Measurements from ENCODE around the gene EIF4E3.

Gene EIF4E3

GRCh38 chr3:71659864-71660591 lies 65.2 kb downstream of the EIF4E3 start:
- H3K4me3 ChIP-seq (ENCODE audit: low read length): no peak overlapping the region
- no peak overlapping the region for H3K9ac ChIP-seq (ENCODE audit: low read depth, low read length)
- peaks cover 6% of the 10 kb centered on the region for H3K4me1 ChIP-seq (ENCODE audit: control insufficient read depth, insufficient read depth, low read length)
- no peaks in the 10 kb centered on the region for H3K9me3 ChIP-seq (replicated peaks; ENCODE audit: low read length)
- H3K4me2 ChIP-seq (ENCODE audit: low read length): no peak overlapping the region
- no peaks in the 10 kb centered on the region for H3K27me3 ChIP-seq (ENCODE audit: control insufficient read depth, insufficient read depth, low read length)
- no peaks in the 10 kb centered on the region for H3K36me3 ChIP-seq (ENCODE audit: insufficient read depth, low read length)

- Histone ChIP-seq H3K36me3 (ENCODE audit: insufficient read depth, low read length) (no peaks in the 10 kb centered on the region), H3K4me1 (ENCODE audit: control insufficient read depth, insufficient read depth, low read length) (peaks cover 6% of the 10 kb centered on the region), H3K27me3 (ENCODE audit: control insufficient read depth, insufficient read depth, low read length) (no peaks in the 10 kb centered on the region), H3K9ac (ENCODE audit: low read depth, low read length) (no peak overlapping the region), H3K4me3 (ENCODE audit: low read length) (no peak overlapping the region), H3K4me2 (ENCODE audit: low read length) (no peak overlapping the region), H3K9me3 (replicated peaks; ENCODE audit: low read length) (no peaks in the 10 kb centered on the region)
Observed at GRCh38 chr3:71657831-71658530, 67.2 kb downstream of the EIF4E3 start.

- Histone ChIP-seq H3K9me3 (replicated peaks; ENCODE audit: low read length) (no peaks in the 10 kb centered on the region), H3K27me3 (ENCODE audit: control insufficient read depth, insufficient read depth, low read length) (no peaks in the 10 kb centered on the region), H3K4me1 (ENCODE audit: control insufficient read depth, insufficient read depth, low read length) (peaks cover 9% of the 10 kb centered on the region), H3K4me3 (ENCODE audit: low read length) (no peak overlapping the region), H3K4me2 (ENCODE audit: low read length) (no peak overlapping the region), H3K9ac (ENCODE audit: low read depth, low read length) (no peak overlapping the region), H3K36me3 (ENCODE audit: insufficient read depth, low read length) (no peaks in the 10 kb centered on the region)
Observed at GRCh38 chr3:71655061-71655460, 70.1 kb downstream of the EIF4E3 start.

- no peaks in the 10 kb centered on the region for H3K9me3 ChIP-seq (replicated peaks; ENCODE audit: low read length)
Observed at GRCh38 chr3:71653414-71653807, 71.8 kb downstream of the EIF4E3 start.

DNA sequence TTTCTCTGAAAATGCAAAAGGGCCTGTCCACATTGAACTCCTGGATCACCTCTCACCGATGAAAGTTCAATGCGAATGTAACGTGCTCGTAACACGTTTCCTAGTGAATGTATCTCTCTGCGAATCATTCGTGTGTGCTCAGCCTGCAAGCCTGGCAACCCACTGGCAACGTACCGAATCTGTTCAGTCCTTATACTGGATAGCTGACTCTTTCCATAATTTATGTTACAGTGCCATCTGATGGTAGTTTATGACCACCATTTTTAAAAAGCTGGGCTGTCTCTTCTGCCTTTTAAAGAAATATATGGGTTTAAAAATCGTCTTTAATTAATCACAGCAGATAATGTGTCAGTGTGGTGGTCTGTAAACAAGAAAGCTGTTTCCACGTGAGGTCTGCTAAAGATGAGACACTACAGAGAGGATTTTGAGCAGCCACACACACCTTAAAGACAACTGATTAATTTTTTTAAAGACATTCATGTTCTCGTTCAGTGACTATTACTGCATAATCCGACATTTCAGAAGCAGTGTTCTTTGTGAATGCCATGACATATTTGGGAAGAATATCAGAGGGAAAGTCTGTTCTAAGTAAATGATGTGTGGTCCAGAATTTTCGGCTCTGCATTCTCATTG lies 72.3 kb downstream of the EIF4E3 start:
- H3K9ac ChIP-seq (ENCODE audit: low read depth, low read length): no peak overlapping the region
- no peaks in the 10 kb centered on the region for H3K9me3 ChIP-seq (replicated peaks; ENCODE audit: low read length)
- peaks cover 5% of the 10 kb centered on the region for H3K4me1 ChIP-seq (ENCODE audit: control insufficient read depth, insufficient read depth, low read length)
- no peaks in the 10 kb centered on the region for H3K27me3 ChIP-seq (ENCODE audit: control insufficient read depth, insufficient read depth, low read length)
- no peak overlapping the region for H3K4me3 ChIP-seq (ENCODE audit: low read length)
- peak overlapping the region; percentile 47 for H3K4me2 ChIP-seq (ENCODE audit: low read length)
- no peaks in the 10 kb centered on the region for H3K36me3 ChIP-seq (ENCODE audit: insufficient read depth, low read length)

More at GRCh38 chr3:71653414-71653807, 71.8 kb downstream of the EIF4E3 start:
- peaks cover 9% of the 10 kb centered on the region for H3K4me1 ChIP-seq (ENCODE audit: control insufficient read depth, insufficient read depth, low read length)
- H3K4me2 ChIP-seq (ENCODE audit: low read length): no peak overlapping the region
- no peaks in the 10 kb centered on the region for H3K36me3 ChIP-seq (ENCODE audit: insufficient read depth, low read length)
- no peaks in the 10 kb centered on the region for H3K27me3 ChIP-seq (ENCODE audit: control insufficient read depth, insufficient read depth, low read length)
- no peak overlapping the region for H3K4me3 ChIP-seq (ENCODE audit: low read length)
- H3K9ac ChIP-seq (ENCODE audit: low read depth, low read length): no peak overlapping the region

- H3K4me2 ChIP-seq (ENCODE audit: low read length): no peak overlapping the region
- no peak overlapping the region for H3K4me3 ChIP-seq (ENCODE audit: low read length)
- H3K27me3 ChIP-seq (ENCODE audit: control insufficient read depth, insufficient read depth, low read length): no peaks in the 10 kb centered on the region
- peaks cover 3% of the 10 kb centered on the region for H3K4me1 ChIP-seq (ENCODE audit: control insufficient read depth, insufficient read depth, low read length)
- H3K9me3 ChIP-seq (replicated peaks; ENCODE audit: low read length): no peaks in the 10 kb centered on the region
- no peak overlapping the region for H3K9ac ChIP-seq (ENCODE audit: low read depth, low read length)
- H3K36me3 ChIP-seq (ENCODE audit: insufficient read depth, low read length): no peaks in the 10 kb centered on the region
Observed at GRCh38 chr3:71651625-71652024, 73.6 kb downstream of the EIF4E3 start.

DNA sequence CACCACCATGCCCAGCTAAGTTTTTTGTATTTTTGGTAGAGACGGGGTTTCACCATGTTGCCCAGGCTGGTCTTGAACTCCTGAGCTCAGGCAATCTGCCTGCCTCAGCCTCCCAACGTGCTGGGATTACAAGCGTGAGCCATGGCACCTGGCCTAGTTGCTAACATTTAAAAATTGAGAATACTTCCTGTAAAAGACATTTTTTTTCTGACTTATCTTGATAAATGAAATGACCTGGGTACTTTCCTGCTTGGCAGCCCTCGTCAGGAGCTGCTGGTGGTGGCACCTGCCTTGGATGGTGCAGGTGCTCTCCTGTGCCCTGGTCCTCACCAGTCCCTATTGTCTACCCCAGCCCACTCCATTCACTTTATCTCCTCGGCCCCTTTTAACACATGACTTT lies 74.8 kb downstream of the EIF4E3 start:
- Histone ChIP-seq H3K36me3 (ENCODE audit: insufficient read depth, low read length) (no peaks in the 10 kb centered on the region), H3K9me3 (replicated peaks; ENCODE audit: low read length) (no peaks in the 10 kb centered on the region), H3K4me2 (ENCODE audit: low read length) (no peak overlapping the region), H3K4me1 (ENCODE audit: control insufficient read depth, insufficient read depth, low read length) (peaks cover 3% of the 10 kb centered on the region), H3K27me3 (ENCODE audit: control insufficient read depth, insufficient read depth, low read length) (no peaks in the 10 kb centered on the region), H3K4me3 (ENCODE audit: low read length) (no peak overlapping the region), H3K9ac (ENCODE audit: low read depth, low read length) (no peak overlapping the region)

GRCh38 chr3:71649757-71650156 lies 75.4 kb downstream of the EIF4E3 start:
- Histone ChIP-seq H3K36me3 (ENCODE audit: insufficient read depth, low read length) (no peaks in the 10 kb centered on the region), H3K9ac (ENCODE audit: low read depth, low read length) (no peak overlapping the region), H3K27me3 (ENCODE audit: control insufficient read depth, insufficient read depth, low read length) (no peaks in the 10 kb centered on the region), H3K4me2 (ENCODE audit: low read length) (no peak overlapping the region), H3K9me3 (replicated peaks; ENCODE audit: low read length) (no peaks in the 10 kb centered on the region), H3K4me1 (ENCODE audit: control insufficient read depth, insufficient read depth, low read length) (peaks cover 3% of the 10 kb centered on the region), H3K4me3 (ENCODE audit: low read length) (no peak overlapping the region)

- Histone ChIP-seq H3K4me3 (ENCODE audit: low read length) (no peak overlapping the region), H3K4me1 (ENCODE audit: control insufficient read depth, insufficient read depth, low read length) (peaks cover 3% of the 10 kb centered on the region), H3K4me2 (ENCODE audit: low read length) (no peak overlapping the region), H3K27me3 (ENCODE audit: control insufficient read depth, insufficient read depth, low read length) (no peaks in the 10 kb centered on the region), H3K36me3 (ENCODE audit: insufficient read depth, low read length) (no peaks in the 10 kb centered on the region), H3K9ac (ENCODE audit: low read depth, low read length) (no peak overlapping the region), H3K9me3 (replicated peaks; ENCODE audit: low read length) (no peaks in the 10 kb centered on the region)
Observed at GRCh38 chr3:71647751-71648150, 77.5 kb downstream of the EIF4E3 start.

DNA sequence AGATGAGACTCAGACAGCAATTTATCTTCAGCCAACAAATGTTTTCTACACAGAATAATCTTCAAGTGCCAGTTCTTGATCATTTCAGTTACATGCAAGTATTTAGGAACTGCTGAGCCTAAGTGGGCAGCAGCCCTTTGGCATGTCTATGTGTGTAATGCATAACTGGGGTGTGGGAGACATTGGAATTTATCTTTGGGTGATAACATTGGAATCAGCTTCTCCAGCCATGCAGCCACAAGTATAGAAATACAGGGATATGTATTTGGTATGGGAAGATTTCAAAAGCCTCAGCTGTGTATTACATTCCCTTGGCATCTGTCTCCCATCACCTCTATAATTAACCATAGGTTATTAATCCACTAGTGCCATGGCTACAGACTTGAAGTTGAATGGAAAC lies 78.2 kb downstream of the EIF4E3 start:
- H3K36me3 ChIP-seq (ENCODE audit: insufficient read depth, low read length): no peaks in the 10 kb centered on the region
- no peaks in the 10 kb centered on the region for H3K27me3 ChIP-seq (ENCODE audit: control insufficient read depth, insufficient read depth, low read length)
- H3K9me3 ChIP-seq (replicated peaks; ENCODE audit: low read length): no peaks in the 10 kb centered on the region
- no peak overlapping the region for H3K9ac ChIP-seq (ENCODE audit: low read depth, low read length)
- no peaks in the 10 kb centered on the region for H3K4me1 ChIP-seq (ENCODE audit: control insufficient read depth, insufficient read depth, low read length)
- H3K4me3 ChIP-seq (ENCODE audit: low read length): no peak overlapping the region
- no peak overlapping the region for H3K4me2 ChIP-seq (ENCODE audit: low read length)

GRCh38 chr3:71645140-71645539 lies 80.1 kb downstream of the EIF4E3 start:
- Histone ChIP-seq H3K9ac (ENCODE audit: low read depth, low read length) (no peak overlapping the region), H3K4me1 (ENCODE audit: control insufficient read depth, insufficient read depth, low read length) (no peaks in the 10 kb centered on the region), H3K36me3 (ENCODE audit: insufficient read depth, low read length) (no peaks in the 10 kb centered on the region), H3K27me3 (ENCODE audit: control insufficient read depth, insufficient read depth, low read length) (no peaks in the 10 kb centered on the region), H3K4me3 (ENCODE audit: low read length) (no peak overlapping the region), H3K9me3 (replicated peaks; ENCODE audit: low read length) (no peaks in the 10 kb centered on the region), H3K4me2 (ENCODE audit: low read length) (no peak overlapping the region)

All from skeletal muscle satellite cell (primary cell).